Effector CD8-positive, alpha-beta T cell (primary cell): ENCODE results near the gene CYSRT1.
"Not testable (repeated sequence)": the region's sequence is repeated elsewhere in the genome, so short reads cannot be mapped to it uniquely, and the experiment has no call there.

Experiments used
- DNase-seq: peaks from one replicate; lab custom pipeline; 2025; lab: John Stamatoyannopoulos, UW

Gene CYSRT1

DNA sequence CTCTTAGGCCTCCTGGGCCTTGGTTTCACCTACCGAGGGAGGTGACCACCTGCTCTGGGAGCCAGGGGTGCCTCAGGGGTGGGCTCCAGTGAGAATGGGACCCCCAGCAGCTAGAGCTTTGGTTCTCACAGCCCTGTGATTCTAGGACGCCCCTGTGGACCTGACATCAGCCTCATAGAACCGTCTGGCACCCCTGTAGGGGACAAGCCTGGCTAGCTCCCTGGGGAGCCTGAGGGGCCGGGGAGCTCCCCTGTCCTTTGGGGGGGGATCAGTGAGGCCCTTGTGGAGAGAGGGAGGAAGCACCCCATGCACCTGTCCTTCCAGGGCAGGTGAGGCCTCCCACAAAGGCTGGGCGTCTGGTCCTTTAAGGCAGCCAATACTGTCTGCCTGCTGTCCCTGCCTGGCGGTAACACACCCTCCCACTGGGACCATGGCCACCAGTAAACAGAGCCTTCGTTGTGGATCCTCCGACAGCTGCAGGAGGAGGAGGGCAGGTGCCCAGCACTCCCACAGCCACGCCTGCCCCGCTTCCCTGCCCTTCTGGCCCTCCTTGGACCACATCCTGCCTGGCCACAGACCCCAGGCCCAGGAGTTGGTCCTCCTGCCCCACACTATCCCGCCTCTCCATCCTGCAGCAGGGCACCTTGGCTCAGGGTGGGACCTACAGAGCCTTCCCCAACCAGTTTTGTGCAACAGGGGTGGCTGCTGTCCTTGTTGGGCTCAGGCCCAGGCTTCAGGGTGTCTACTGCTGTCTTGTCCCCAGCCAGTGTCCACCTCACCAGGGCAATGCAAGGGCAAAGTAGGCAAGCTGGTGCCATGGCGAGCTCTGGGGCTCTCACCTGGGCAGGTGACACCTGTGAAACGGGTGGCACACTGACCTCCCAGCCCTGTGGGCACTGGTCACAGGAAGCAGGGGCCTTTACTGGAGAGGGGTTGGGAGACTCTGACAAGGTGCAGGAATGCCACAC lies 13.1 kb downstream of the CYSRT1 start:
- DNase-seq = no peak

DNA sequence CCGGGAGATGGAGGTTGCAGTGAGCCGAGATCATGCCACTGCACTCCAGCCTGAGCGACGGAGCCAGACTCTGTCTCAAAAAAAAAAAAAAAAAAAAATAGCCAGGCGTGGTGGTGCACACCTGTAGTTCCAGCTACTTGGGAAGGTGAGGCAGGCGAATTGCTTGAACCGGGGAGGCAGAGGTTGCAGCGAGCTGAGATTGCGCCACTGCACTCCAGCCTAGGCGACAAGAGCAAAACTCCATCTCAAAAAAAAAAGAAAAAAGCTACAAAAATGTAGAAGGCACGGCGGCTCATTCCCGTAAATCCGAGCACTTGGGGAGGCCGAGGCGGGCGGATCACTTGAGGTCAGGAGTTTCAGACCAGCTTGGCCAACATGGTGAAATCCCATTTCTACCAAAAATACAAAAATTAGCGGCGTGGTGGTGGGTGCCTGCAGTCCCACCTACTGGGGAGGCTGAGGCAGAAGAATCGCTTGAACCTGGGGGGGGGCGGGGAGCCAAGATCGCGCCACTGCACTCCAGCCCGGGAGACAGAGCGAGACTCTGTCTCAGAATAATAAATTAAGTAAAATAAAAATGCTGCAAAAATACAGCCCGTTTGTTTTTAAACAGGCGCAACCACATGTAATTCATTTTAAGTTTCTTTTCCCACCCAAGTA lies 14.7 kb downstream of the CYSRT1 start:
- DNase-seq = not testable (repeated sequence)

DNA sequence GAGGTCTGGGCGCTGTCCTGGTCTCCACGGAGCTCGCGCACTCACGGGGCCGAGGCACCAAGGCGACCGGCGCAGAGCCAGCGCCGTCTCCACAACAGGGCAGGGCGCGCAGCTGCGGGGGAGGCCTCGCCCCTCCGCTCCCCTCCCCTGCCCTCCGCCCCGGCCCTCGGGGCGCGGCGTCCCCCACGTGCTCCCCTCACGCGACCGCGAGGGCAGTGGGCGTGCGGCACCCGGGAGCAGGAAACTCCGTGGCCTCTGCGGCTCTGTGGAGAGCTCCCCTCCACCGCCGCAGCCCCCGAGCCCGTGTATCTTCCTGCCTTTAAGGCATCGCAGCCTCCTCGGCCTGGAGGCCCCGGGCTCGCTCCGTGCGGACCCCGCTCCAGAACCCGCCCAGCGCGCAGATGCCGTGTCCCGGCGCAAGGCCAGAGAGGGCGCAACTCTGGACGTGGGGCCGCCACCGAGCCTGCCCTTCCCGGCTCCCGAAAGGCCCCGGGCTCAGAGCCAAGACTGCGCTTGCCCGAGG lies 15.4 kb downstream of the CYSRT1 start:
- peak; percentile 70 for DNase-seq

DNA sequence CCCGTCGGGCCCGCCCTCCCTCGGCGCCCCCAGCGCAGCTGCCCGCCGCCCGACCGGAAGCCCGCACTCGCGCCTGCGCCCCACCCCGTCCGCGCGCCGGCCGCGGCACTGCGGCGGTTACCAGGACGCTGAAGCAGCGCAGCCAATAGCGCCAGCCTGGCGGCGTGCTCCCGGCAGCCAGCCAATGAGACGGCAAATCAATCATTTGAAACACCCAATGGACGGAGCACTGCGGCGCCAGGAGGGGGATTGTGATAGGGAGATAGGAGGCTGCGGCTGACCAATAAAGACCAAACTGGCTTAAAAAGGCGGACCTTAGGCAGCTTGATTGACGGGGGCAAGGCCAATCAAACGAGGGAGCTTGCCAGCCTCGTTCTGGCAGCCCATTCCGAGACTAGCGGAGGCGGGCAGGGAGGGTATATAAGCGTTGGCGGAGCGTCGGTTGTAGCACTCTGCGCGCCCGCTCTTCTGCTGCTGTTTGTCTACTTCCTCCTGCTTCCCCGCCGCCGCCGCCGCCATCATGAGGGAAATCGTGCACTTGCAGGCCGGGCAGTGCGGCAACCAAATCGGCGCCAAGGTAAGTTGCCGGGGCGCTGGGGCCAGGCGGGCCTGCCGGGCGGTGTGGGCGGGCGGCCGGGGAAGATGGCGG lies 16.0 kb downstream of the CYSRT1 start, which contains the start of gene TUBB4B:
Gene TUBB4B (plus strand): TSS at position 447 of the 649 bp plus-strand sequence. CDS start 74 bp downstream, at position 521.
- peak; percentile 96 for DNase-seq

DNA sequence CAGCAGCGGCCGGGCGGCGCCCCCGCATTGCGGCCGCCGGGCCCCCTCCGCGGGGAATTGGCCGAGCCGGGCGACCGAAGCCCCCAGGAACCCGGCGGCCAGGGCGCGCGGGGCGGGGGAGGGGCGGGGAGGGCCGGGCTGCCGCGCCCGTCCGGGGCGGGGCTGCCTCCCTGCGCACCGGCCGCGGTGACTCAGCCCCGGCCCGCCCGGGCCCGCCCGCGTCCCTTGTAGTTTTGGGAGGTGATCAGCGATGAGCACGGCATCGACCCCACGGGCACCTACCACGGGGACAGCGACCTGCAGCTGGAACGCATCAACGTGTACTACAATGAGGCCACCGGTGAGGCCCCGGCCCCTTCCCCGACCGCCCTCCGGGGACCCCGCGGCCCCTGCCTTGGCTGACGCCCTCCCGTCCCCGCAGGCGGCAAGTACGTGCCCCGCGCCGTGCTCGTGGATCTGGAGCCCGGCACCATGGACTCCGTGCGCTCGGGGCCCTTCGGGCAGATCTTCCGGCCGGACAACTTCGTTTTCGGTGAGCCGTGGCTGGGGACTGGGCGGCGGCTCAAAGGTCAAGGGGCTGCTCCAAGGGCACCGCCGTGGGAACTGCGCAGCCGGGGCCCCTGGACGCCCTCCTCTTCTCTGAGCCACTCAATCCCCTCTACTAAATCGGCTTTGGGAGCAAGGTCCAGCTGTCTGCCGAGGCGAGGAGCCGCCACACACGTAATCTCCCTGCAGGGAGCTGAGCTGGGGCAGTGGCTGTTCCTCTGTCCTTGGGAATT lies 16.7 kb downstream of the CYSRT1 start:
- peak; percentile 54 for DNase-seq

GRCh38 chr9:137242269-137243203 lies 17.6 kb downstream of the CYSRT1 start:
- DNase-seq = peak; percentile 19

DNA sequence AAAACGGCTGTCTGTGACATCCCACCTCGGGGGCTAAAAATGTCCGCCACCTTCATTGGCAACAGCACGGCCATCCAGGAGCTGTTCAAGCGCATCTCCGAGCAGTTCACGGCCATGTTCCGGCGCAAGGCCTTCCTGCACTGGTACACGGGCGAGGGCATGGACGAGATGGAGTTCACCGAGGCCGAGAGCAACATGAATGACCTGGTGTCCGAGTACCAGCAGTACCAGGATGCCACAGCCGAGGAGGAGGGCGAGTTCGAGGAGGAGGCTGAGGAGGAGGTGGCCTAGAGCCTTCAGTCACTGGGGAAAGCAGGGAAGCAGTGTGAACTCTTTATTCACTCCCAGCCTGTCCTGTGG lies 18.3 kb downstream of the CYSRT1 start:
- not testable (repeated sequence) for DNase-seq

GRCh38 chr9:137243626-137244485 lies 18.9 kb downstream of the CYSRT1 start:
- DNase-seq = no peak

GRCh38 chr9:137244486-137245449 lies 19.8 kb downstream of the CYSRT1 start:
- no peak for DNase-seq

GRCh38 chr9:137245450-137246421 lies 20.8 kb downstream of the CYSRT1 start:
- DNase-seq = no peak

GRCh38 chr9:137247135-137247915 lies 22.4 kb downstream of the CYSRT1 start:
- no peak for DNase-seq

- no peak for DNase-seq
Observed at GRCh38 chr9:137247916-137248175, 22.9 kb downstream of the CYSRT1 start.

GRCh38 chr9:137250329-137251193 lies 25.6 kb downstream of the CYSRT1 start:
- DNase-seq = no peak

DNA sequence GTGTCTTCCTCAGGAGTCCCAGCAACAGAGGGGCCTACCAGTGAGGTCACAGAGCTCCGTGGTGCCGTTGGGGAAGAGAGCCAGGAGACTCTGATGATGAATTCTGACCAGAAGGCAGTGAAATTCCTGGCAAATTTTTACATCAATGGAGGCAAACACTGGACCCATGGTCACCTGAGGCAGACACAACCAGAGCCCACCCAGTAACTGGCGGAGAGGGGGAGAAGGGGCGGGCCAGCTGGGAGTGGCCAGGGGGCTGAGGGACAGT lies 26.2 kb downstream of the CYSRT1 start, which contains the start of gene STPG3:
Gene STPG3 (plus strand): TSS at position 93 of the 268 bp plus-strand sequence. CDS start 1 bp downstream, at position 94.
- no peak for DNase-seq

DNA sequence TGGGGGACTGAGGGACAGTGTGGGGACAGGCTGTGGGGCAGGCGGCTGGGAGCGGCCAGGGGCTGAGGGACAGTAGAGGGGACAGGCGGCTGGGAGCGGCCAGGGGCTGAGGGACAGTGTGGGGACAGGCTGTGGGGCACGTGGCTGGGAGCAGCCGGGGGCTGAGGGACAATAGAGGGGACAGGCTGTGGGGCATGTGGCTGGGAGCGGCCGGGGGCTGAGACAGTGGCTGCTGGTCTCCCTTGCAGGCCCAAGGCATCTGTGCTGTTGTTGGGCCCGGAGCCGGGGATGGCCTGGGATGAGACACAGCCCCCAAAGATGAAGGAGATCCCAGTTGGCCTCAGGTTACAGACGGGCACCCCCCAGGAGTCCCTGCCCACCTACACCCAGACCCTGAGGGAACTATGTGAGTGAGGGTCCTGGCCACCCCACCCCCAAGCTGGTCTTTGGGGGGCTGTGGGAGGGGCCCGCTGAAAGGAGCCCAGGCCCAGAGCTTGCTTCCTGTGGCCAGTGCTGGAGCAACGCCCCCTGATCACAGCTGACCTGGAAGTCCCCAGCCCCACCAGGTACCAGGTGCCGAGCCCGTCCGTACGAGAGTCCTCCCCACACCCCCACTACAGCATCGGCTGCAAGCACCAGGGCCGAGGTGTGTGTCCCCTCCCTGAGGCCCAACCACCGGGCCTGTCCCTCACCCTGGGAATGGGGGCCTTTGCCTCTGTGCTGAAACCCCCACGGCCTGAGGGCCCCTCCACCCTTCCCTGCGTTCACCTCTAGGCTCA lies 26.7 kb downstream of the CYSRT1 start:
- no peak for DNase-seq
